IPS-20b (cell line): Measurements from ENCODE around the gene GNAT1.
"Not testable (repeated sequence)": the region's sequence is repeated elsewhere in the genome, so short reads cannot be mapped to it uniquely, and the experiment has no call there.

Experiments
- H3K27ac ChIP-seq: one replicate; pipeline ENCODE4 v1.5.1; 2013; ENCODE audit warnings: low read length
- H3K27me3 ChIP-seq: 2 replicates; pipeline ENCODE4 v1.6.1; 2013; ENCODE audit warnings: mild to moderate bottlenecking, low read length, inconsistent platforms; ENCODE audit not compliant: insufficient read depth
- H3K36me3 ChIP-seq: 2 replicates; pipeline ENCODE4 v1.6.1; 2013; ENCODE audit warnings: low read depth, mild to moderate bottlenecking, inconsistent platforms, low read length, moderate library complexity; ENCODE audit not compliant: insufficient read depth
- H3K4me1 ChIP-seq: 2 replicates; pipeline ENCODE4 v1.6.1; 2013; ENCODE audit warnings: mild to moderate bottlenecking, control low read depth, inconsistent platforms, low read length, moderate library complexity; ENCODE audit not compliant: insufficient read depth
- H3K4me3 ChIP-seq: 2 replicates; pipeline ENCODE4 v1.5.1; 2013; ENCODE audit warnings: mild to moderate bottlenecking, low read length, inconsistent platforms
- H3K9ac ChIP-seq: 2 replicates; pipeline ENCODE4 v1.6.1; 2013; ENCODE audit warnings: low read depth, mild to moderate bottlenecking, inconsistent platforms, low read length, moderate library complexity
- H3K9me3 ChIP-seq: 2 replicates; pipeline ENCODE4 v1.6.1; 2013; ENCODE audit warnings: mild to moderate bottlenecking, low read depth, low read length, inconsistent platforms; ENCODE audit not compliant: insufficient read depth

The GNAT1 gene

DNA sequence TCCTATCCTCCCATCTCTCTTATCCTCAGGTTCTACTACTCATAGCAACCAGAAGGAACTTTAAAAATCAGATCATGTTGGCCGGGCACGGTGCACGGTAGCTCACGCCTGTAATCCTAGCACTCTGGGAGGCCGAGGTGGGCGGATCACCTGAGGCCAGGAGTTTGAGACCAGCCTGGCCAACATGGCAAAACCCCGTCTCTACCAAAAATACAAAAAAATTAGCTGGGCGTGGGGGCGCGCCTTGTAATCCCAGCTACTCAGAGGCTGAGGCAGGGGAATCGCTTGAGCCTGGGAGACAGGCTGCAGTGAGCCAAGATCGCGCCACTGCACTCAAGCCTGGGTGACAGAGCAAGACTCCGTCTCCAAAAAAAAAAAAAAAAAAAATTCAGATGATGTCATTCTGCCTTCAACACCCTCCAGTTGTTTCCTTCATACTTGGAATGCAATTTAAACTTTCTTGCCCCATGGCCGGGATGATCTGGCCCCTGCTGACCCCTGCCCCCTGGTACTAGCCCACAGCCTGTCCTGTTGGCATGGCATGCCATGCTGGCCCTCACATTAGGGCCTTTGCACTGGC is 36.9 kb downstream of the GNAT1 start:
- H3K4me1 ChIP-seq, H3K27me3 ChIP-seq, H3K36me3 ChIP-seq, H3K9me3 ChIP-seq: not testable (repeated sequence)
- Histone ChIP-seq H3K27ac (peak overlapping the region; percentile 100), H3K9ac (peak overlapping the region; percentile 100; the same call in 1 of the 2 replicates), H3K4me3 (peak overlapping the region; percentile 97)

DNA sequence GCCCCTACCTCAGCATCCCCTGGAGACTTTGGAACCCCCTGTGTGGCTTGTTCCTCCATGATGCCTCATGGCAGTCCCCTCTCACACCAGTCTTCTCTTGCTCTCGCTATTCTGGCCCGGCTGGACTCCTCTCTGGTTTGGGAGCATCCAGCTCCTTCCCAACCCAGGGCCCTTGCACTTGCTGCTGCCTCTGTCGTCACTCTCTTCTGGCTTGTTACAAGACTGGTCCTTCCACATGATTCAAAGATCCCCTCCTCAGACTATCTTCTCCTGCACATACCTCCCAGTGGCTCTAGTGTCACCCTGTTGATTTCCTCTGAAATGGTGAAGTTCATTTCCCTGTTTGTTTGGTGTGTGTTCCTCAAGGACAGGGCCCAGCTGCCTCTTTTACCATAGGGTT is 38.1 kb downstream of the GNAT1 start:
- H3K4me1 ChIP-seq: peaks cover 8% of the 10 kb centered on the region
- no peaks in the 10 kb centered on the region for H3K36me3 ChIP-seq
- peaks cover 10% of the 10 kb centered on the region for H3K27me3 ChIP-seq
- no peak overlapping the region for H3K27ac ChIP-seq
- H3K4me3 ChIP-seq: no peak overlapping the region
- no peak overlapping the region for H3K9ac ChIP-seq
- H3K9me3 ChIP-seq: no peaks in the 10 kb centered on the region

DNA sequence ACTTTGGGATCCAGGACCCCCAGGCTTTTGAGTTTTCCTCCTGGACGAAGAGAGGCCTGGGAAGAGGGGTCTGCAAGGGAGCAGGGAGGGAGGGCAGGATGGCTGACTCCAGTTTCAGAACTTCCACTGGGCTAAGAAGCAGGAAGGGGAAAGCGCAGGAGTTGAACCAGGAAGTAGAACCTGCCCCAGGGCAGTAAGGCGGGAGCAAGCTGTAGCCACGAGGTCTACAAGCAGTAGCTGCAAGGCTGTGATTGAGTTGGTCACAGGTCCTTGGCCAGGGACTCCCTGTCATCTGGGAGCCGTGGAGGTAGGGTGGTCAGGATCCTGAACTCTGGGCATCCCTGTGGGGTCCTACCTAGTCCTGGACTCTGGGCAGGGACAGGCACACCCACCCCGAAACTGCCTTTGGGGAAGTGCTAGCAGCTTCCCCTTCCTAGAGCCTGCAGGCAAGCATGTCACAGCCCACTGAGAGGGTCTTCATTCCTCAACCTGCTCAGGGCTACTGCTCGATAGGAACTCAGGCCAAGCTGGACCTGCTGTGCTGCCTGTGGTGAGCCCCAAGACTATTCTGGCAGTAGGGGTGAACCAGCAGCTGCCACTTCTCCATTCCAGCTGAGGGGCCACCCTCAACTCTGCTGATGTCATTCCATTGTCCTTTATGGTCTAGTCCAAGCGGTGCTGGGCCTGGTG is 38.8 kb downstream of the GNAT1 start:
- Histone ChIP-seq H3K4me1 (peaks cover 8% of the 10 kb centered on the region), H3K4me3 (no peak overlapping the region), H3K9ac (no peak overlapping the region), H3K9me3 (no peaks in the 10 kb centered on the region), H3K36me3 (no peaks in the 10 kb centered on the region), H3K27me3 (peaks cover 10% of the 10 kb centered on the region), H3K27ac (no peak overlapping the region)

DNA sequence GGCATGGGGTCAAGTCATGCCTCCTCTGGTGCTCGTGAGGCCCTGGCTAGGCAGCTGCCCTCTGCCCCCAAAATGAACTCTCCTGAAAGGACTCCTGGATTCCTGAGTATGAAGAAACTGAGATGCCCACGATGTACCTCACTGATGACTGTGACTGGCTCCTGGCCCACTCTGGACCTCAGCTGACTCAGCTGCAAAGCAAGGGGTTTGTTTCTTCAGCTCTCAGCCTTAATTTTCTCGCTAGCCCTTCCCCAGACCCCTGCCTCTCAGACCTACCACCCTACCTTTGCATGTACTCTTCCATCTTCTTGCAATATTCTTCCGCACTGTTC is 39.4 kb downstream of the GNAT1 start:
- peaks cover 8% of the 10 kb centered on the region for H3K4me1 ChIP-seq
- H3K9me3 ChIP-seq: no peaks in the 10 kb centered on the region
- peaks cover 10% of the 10 kb centered on the region for H3K27me3 ChIP-seq
- no peak overlapping the region for H3K9ac ChIP-seq
- no peak overlapping the region for H3K27ac ChIP-seq
- no peak overlapping the region for H3K4me3 ChIP-seq
- H3K36me3 ChIP-seq: no peaks in the 10 kb centered on the region

DNA sequence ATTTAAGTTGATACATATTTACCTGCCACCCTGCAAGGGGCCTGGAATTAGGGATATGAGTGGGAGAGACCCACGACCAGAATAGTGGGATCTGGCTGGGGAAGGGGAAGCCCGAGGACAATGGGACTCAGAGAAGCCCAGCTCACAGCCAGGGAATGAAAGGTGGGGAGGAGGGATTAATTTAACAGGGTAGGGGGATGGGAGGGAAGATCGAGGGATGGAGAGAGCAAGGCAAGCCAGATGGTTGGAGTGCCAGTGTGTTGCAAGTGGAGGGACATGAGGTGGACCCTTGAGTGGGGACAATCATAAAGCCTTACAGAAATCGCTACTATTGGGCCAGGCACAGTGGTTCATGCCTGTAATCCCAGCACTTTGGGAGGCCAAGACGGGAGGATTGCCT is 40.2 kb downstream of the GNAT1 start:
- Histone ChIP-seq H3K27ac (no peak overlapping the region), H3K27me3 (peaks cover 6% of the 10 kb centered on the region), H3K36me3 (no peaks in the 10 kb centered on the region), H3K9me3 (no peaks in the 10 kb centered on the region), H3K4me1 (peaks cover 8% of the 10 kb centered on the region), H3K9ac (no peak overlapping the region), H3K4me3 (no peak overlapping the region)

DNA sequence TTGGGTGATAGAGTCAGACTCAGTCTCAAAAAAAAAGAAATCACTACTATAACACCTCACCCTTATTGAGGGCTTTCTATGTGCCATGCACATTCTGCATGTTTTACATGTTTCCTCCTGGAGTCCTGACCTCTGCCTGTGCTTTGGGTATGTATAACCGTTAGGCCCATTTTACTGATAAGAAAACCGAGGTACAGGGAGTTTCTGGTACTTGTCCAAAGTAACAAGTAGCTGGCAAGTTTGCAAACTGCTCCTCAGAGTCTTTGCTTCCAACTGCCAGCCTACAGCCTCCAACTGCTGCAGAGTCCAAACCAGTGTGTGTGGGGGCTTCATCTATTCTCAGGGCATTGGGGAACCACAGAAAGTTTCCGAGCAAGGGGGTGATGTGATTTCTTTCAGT is 40.9 kb downstream of the GNAT1 start:
- H3K9ac ChIP-seq: no peak overlapping the region
- H3K4me1 ChIP-seq: peaks cover 8% of the 10 kb centered on the region
- H3K4me3 ChIP-seq: no peak overlapping the region
- H3K9me3 ChIP-seq: no peaks in the 10 kb centered on the region
- no peaks in the 10 kb centered on the region for H3K36me3 ChIP-seq
- no peak overlapping the region for H3K27ac ChIP-seq
- H3K27me3 ChIP-seq: no peaks in the 10 kb centered on the region

DNA sequence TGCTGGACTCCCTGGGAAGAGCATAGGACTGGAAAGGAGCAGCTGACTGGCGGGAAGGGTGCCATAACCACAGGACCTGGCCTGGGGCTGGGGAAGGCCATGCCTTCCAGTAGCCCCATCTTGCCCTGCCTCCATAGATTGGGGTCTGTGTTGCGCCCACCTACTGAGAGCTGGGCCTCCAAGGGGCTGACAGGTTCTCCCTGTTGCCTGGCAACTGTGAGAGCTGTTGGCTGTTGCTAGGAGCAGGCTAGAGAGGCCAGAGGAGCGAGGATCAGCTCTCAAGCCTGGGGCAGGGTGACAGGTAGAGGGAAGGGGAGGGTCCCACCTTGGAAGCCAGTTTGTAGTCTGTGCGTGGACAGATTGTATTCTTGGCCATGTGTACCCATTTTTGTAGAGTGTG is 41.8 kb downstream of the GNAT1 start:
- no peak overlapping the region for H3K9ac ChIP-seq
- H3K27me3 ChIP-seq: no peaks in the 10 kb centered on the region
- H3K9me3 ChIP-seq: no peaks in the 10 kb centered on the region
- H3K27ac ChIP-seq: no peak overlapping the region
- peaks cover 11% of the 10 kb centered on the region for H3K4me1 ChIP-seq
- H3K4me3 ChIP-seq: no peak overlapping the region
- H3K36me3 ChIP-seq: no peaks in the 10 kb centered on the region

DNA sequence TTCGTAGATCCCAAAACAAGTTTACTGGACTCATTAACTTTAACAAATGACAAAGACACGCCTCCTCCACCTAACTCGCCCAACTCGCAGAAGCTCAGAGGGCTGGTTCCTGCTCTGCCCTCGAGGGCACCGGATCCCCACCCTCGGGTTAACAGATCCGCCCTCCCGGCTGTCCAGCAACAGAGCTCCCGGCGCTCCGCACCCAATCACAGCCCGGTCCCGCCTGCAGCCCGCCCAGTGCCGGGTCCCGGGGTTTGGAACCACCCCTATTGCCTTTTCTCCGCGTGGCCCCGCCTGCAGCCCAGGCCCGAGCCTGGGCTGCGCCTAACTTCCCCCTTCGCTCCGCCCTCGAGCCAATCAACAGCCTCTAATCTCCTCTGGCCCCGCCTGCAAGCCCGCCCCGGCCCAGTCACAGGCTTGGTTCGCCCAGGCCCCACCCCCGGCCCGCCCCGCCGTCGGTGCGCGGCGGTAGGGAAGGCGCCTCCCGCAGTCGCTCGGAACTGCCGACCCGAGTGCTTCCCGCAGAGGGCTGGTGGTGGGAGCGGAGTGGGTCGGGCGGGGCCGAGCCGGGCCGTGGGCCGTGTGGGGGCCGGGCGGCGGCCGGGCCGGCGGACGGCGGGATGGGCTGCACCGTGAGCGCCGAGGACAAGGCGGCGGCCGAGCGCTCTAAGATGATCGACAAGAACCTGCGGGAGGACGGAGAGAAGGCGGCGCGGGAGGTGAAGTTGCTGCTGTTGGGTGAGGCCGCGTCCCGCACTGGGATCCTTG is 44.5 kb downstream of the GNAT1 start, which contains the start of gene GNAI2:
Gene GNAI2 (plus strand): TSS at position 489 of the 768 bp plus-strand sequence. CDS start 132 bp downstream, at position 621.
- H3K4me1 ChIP-seq: peaks cover 26% of the 10 kb centered on the region; the same call in 1 of the 2 replicates
- H3K4me3 ChIP-seq: peak within 1 kb of the TSS; percentile 82
- no peaks in the 10 kb centered on the region for H3K9me3 ChIP-seq
- H3K36me3 ChIP-seq: peaks cover 5% of the 10 kb centered on the region; the same call in 1 of the 2 replicates
- peak within 1 kb of the TSS; percentile 83 for H3K9ac ChIP-seq
- H3K27me3 ChIP-seq: no peaks in the 10 kb centered on the region
- H3K27ac ChIP-seq: peak within 1 kb of the TSS; percentile 42

DNA sequence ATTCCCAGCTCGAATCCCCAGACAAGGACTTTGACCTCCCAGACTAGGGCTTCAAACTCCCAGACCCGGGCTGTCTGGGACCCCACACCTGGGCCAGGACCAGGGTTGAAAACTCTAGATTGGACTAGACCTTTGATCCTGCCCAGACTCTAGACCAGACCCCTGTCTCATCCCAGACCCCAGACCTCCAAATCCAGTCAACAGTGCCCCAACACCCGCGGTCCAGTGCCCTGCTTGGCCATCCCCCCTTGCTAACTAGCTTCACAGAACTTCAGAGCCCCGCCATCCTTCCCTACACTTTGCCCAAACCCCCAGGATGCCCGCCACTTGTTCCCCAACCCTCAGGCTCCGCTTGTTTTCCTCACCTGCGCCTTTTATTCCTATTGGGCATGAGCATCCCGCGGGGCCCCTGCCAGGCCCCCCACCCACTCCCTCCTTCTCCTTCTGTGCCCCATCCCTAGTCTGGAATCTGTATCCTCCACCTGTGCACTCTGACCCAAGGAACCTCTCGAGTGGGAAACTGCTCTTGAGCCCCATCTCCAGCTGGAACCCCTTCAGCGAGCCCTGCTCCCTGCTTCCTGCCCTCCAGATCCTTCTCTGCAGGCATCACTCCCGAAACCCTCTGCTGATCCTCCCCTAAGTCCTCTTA is 45.2 kb downstream of the GNAT1 start:
- no peaks in the 10 kb centered on the region for H3K9me3 ChIP-seq
- peaks cover 31% of the 10 kb centered on the region for H3K4me1 ChIP-seq
- no peaks in the 10 kb centered on the region for H3K27me3 ChIP-seq
- H3K27ac ChIP-seq: peak overlapping the region; percentile 42
- peak overlapping the region; percentile 82 for H3K4me3 ChIP-seq
- peaks cover 5% of the 10 kb centered on the region; the same call in 1 of the 2 replicates for H3K36me3 ChIP-seq
- H3K9ac ChIP-seq: peak overlapping the region; percentile 83

DNA sequence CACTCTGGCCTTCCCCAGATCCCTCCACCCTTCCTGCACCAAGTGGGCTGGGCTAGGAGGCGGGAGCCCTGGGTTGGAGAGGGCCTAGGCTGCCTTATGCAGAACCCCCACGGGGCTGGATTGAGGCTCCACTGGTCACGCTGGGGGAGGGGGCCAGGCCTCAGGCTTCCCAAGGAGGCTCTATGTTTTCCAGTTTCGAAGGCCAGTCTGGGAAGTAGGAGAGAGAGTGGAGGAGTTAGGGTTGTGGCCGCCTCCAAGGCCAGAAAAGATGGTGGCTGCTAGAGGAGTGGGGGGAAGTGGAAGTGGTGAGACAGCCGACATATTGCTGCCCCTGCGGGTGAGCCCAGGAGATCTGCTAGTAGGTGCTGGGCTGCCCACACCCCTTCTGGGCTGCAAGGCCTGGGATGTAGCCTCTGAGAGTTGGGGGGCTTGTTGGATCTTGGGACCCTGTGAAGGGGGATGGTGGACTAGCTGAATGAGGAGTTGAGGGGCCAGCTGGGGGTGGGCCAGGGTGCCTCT is 45.8 kb downstream of the GNAT1 start:
- Histone ChIP-seq H3K4me1 (peaks cover 37% of the 10 kb centered on the region), H3K27ac (peak overlapping the region; percentile 42), H3K4me3 (peak overlapping the region; percentile 82), H3K36me3 (peaks cover 5% of the 10 kb centered on the region; the same call in 1 of the 2 replicates), H3K9ac (peak overlapping the region; percentile 83), H3K27me3 (no peaks in the 10 kb centered on the region), H3K9me3 (no peaks in the 10 kb centered on the region)

DNA sequence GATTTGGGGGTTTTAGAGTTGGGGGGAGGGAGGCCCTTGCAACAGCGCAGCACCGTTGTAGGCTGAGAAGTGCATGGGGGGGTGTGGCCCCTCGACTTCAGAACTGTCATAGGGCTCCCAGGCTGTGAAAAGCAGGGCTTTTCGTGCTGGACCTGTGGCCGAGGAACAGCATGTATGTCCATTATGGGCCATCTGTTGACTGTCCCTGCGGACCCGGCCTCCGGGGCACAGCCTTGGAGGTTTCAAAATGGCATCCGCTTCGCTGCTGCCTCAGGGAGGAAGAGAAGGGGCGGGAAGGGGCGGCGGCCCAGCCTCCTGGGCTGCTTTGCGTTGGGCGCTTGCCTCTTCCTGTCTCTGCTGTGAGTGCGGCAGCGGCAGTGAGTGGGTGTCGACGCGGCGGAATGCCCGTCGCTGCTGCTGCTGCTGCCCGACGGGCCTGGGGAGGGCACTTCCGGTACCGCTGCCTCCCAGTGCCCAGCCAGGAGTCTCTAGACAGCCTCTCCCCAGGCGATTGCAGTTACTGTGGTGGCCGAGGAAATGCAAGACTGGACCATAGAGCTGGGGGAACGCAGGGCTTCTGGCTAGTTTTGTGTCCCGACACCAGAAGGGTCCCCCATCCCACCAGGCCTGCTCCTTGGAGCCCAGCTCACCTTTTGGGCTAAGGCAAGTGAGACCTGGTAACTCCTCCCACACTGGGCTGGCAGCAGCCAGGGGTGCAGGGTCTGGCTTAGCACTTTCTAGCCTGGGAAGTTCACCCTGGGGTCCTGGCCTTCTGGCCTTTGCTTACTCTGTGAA is 46.5 kb downstream of the GNAT1 start:
- H3K36me3 ChIP-seq: peaks cover 5% of the 10 kb centered on the region; the same call in 1 of the 2 replicates
- H3K4me3 ChIP-seq: peak overlapping the region; percentile 82
- no peaks in the 10 kb centered on the region for H3K27me3 ChIP-seq
- H3K27ac ChIP-seq: peak overlapping the region; percentile 42
- H3K9me3 ChIP-seq: no peaks in the 10 kb centered on the region
- peaks cover 43% of the 10 kb centered on the region for H3K4me1 ChIP-seq
- H3K9ac ChIP-seq: peak overlapping the region; percentile 83; the same call in 1 of the 2 replicates
